GM18951 (cell line): ENCODE measurements around the gene WNK4.
"Not testable (repeated sequence)": the region's sequence is repeated elsewhere in the genome, so short reads cannot be mapped to it uniquely, and the experiment has no call there.

Source experiments
- POLR2A ChIP-seq: IDR thresholded peaks from 4 replicates; pipeline ENCODE4 v1.6.1; 2011; ENCODE audit warnings: mild to moderate bottlenecking; ENCODE audit not compliant: insufficient read length, insufficient read depth; ENCODE audit errors: extremely low read depth
- in situ Hi-C: fragments of 300-500 bp; cut with MboI; formaldehyde crosslinking; loops from one replicate; pipeline ENCODE4 v1.12.0; 2022; ENCODE audit warnings: low sequenced_read_pairs, mixed read lengths, inconsistent platforms; ENCODE audit not compliant: unreplicated experiment

WNK4 gene

GRCh38 chr17:42759982-42760651 lies 20.3 kb upstream of the WNK4 start:
- in situ Hi-C loops, result no loop called here
- no peak for TF ChIP-seq POLR2A

- no peak for TF ChIP-seq POLR2A
- in situ Hi-C loops, result no loop called here
Observed at GRCh38 chr17:42760652-42761581, 19.5 kb upstream of the WNK4 start, which contains the start of gene RAMP2. Gene RAMP2, plus strand, starts transcription at chr17:42761227. Its CDS starts 35 bp downstream, at chr17:42761262.

- no peak for TF ChIP-seq POLR2A
Observed at GRCh38 chr17:42761638-42762037, 18.8 kb upstream of the WNK4 start.

GRCh38 chr17:42766124-42766523 lies 14.3 kb upstream of the WNK4 start:
- in situ Hi-C loops, result no loop called here

More at GRCh38 chr17:42761638-42762037, 18.8 kb upstream of the WNK4 start:
- in situ Hi-C loops, result no loop called here

GRCh38 chr17:42767512-42767911 lies 12.9 kb upstream of the WNK4 start:
- in situ Hi-C loops, result no loop called here
- no peak for TF ChIP-seq POLR2A

More at GRCh38 chr17:42766124-42766523, 14.3 kb upstream of the WNK4 start:
- TF ChIP-seq POLR2A, result no peak

GRCh38 chr17:42768006-42768405 lies 12.4 kb upstream of the WNK4 start:
- in situ Hi-C loops, result not testable (repeated sequence)

GRCh38 chr17:42769964-42770363 lies 10.4 kb upstream of the WNK4 start:
- in situ Hi-C loops, result not testable (repeated sequence)

- in situ Hi-C loops, result no loop called here
- no peak for TF ChIP-seq POLR2A
Observed at GRCh38 chr17:42772945-42773289, 7.5 kb upstream of the WNK4 start.

- peak; percentile 93 for TF ChIP-seq POLR2A
- in situ Hi-C loops, result no loop called here
Observed at GRCh38 chr17:42773290-42774035, 6.9 kb upstream of the WNK4 start, which contains the start of gene VPS25. Gene VPS25, plus strand, starts transcription at chr17:42773449. Its CDS starts 27 bp downstream, at chr17:42773476.

GRCh38 chr17:42774066-42774745 lies 6.2 kb upstream of the WNK4 start:
- in situ Hi-C loops, result no loop called here
- no peak for TF ChIP-seq POLR2A

- TF ChIP-seq POLR2A, result no peak
- in situ Hi-C loops, result no loop called here
Observed at GRCh38 chr17:42775534-42776098, 4.8 kb upstream of the WNK4 start.

- TF ChIP-seq POLR2A, result no peak
- in situ Hi-C loops, result no loop called here
Observed at GRCh38 chr17:42778570-42778969, 1.8 kb upstream of the WNK4 start.
